ENCODE results near the gene AIP. TPM values are rescaled to one million over a fixed set of nuclear protein-coding genes. Genes with fewer than 3 reads are reported as not detected.

AIP gene
- total RNA-seq, 1 experiment from 2014 or later: 110 TPM

DNA sequence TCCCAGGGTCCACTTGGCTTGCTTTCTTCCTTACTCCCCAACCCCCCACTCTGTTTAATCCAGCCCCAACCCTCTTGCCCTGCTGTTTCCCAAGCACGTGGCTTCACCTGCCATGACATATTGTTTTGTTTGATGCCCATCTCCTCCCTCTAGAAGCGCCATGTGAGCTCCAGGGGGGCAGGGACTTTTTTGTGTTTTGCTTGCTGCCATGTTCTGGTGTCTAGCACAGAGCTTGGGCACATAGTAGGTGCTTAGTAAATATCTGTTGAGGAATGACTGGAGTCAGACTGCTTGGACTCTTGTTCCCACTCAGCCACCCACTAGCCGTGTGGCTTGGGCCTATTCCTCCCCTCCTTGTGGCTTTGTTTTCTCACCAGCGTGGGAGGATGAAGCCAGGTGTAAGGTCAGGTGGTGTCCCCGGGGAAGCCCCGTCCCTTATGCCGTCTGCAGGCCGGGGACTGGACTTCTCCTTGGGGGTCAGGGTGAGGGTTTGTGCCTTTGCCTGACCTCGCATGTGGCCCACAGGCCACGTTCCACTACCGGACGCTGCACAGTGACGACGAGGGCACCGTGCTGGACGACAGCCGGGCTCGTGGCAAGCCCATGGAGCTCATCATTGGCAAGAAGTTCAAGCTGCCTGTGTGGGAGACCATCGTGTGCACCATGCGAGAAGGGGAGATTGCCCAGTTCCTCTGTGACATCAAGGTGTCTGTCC lies 3.8 kb downstream of the AIP start:
- BruUV-seq (replicated peaks): no TSS peak
- CTCF ChIA-PET: no interaction called here
- no peak overlapping the region for H3K27ac Mint-ChIP-seq (ENCODE audit: unreplicated experiment)
- peaks cover 4% of the 10 kb centered on the region; the same call in 1 of the 2 replicates for H3K4me1 ChIP-seq
- H3K9me3 ChIP-seq: no peaks in the 10 kb centered on the region
- H3K27me3 Mint-ChIP-seq (ENCODE audit: insufficient read depth, unreplicated experiment): no peaks in the 10 kb centered on the region
- H3K27me3 ChIP-seq (replicated peaks; ENCODE audit: control insufficient read depth, insufficient read depth, low read length): no peaks in the 10 kb centered on the region
- TF ChIP-seq, protein P1, sequence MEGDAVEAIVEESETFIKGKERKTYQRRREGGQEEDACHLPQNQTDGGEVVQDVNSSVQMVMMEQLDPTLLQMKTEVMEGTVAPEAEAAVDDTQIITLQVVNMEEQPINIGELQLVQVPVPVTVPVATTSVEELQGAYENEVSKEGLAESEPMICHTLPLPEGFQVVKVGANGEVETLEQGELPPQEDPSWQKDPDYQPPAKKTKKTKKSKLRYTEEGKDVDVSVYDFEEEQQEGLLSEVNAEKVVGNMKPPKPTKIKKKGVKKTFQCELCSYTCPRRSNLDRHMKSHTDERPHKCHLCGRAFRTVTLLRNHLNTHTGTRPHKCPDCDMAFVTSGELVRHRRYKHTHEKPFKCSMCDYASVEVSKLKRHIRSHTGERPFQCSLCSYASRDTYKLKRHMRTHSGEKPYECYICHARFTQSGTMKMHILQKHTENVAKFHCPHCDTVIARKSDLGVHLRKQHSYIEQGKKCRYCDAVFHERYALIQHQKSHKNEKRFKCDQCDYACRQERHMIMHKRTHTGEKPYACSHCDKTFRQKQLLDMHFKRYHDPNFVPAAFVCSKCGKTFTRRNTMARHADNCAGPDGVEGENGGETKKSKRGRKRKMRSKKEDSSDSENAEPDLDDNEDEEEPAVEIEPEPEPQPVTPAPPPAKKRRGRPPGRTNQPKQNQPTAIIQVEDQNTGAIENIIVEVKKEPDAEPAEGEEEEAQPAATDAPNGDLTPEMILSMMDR (IDR thresholded peaks at IDR 0.05; ENCODE audit: insufficient read depth in 1 of 2, low read depth in 1 of 2, low read length in 1 of 2, severe bottlenecking in 1 of 2, unreplicated experiment in 1 of 2): no peak
- no peak for DNase-seq
- no peaks in the 10 kb centered on the region for H3K9me3 Mint-ChIP-seq (ENCODE audit: unreplicated experiment)
- POLR2A ChIA-PET: no interaction called here
- H3K4me1 Mint-ChIP-seq (ENCODE audit: low read depth, unreplicated experiment): peaks cover 30% of the 10 kb centered on the region
- intact Hi-C loops (cut with micrococcal nuclease; ENCODE audit: unreplicated experiment): no loop called here
- H3K36me3 Mint-ChIP-seq (ENCODE audit: insufficient read depth, unreplicated experiment): peaks cover 66% of the 10 kb centered on the region
- no peak overlapping the region for H3K4me3 Mint-ChIP-seq (ENCODE audit: unreplicated experiment)
- peaks cover 12% of the 10 kb centered on the region for H3K36me3 ChIP-seq (ENCODE audit: control insufficient read depth, insufficient read depth, low read length)
- H3K4me3 ChIP-seq (ENCODE audit: low read depth, low read length): no peak overlapping the region

GRCh38 chr11:67489203-67489884 lies 6.5 kb downstream of the AIP start:
- no peaks in the 10 kb centered on the region for H3K9me3 Mint-ChIP-seq (ENCODE audit: unreplicated experiment)
- intact Hi-C loops (cut with micrococcal nuclease; ENCODE audit: unreplicated experiment): no loop called here
- peaks cover 14% of the 10 kb centered on the region for H3K36me3 ChIP-seq (ENCODE audit: control insufficient read depth, insufficient read depth, low read length)
- no TSS peak for BruUV-seq (replicated peaks)
- no peak overlapping the region for H3K4me3 Mint-ChIP-seq (ENCODE audit: unreplicated experiment)
- H3K27me3 Mint-ChIP-seq (ENCODE audit: insufficient read depth, unreplicated experiment): no peaks in the 10 kb centered on the region
- ChIA-PET POLR2A (interaction anchor here (0.6 kb wide), 1 partner anchor 97 kb away, joined by 3 read pairs; no protein-coding TSS in a partner anchor), CTCF (interaction anchor here (0.6 kb wide), 1 partner anchor 86 kb away, joined by 5 read pairs; no protein-coding TSS in a partner anchor)
- peaks cover 15% of the 10 kb centered on the region for H3K4me1 Mint-ChIP-seq (ENCODE audit: low read depth, unreplicated experiment)
- no peak overlapping the region for H3K4me3 ChIP-seq (ENCODE audit: low read depth, low read length)
- DNase-seq: no peak
- H3K27ac Mint-ChIP-seq (ENCODE audit: unreplicated experiment): peak overlapping the region; percentile 31
- 0 out of 2 replicates have a peak, but pooled peaks cover 5% of the 10 kb centered on the region for H3K4me1 ChIP-seq
- no peaks in the 10 kb centered on the region for H3K27me3 ChIP-seq (replicated peaks; ENCODE audit: control insufficient read depth, insufficient read depth, low read length)
- H3K9me3 ChIP-seq: no peaks in the 10 kb centered on the region
- peaks cover 64% of the 10 kb centered on the region for H3K36me3 Mint-ChIP-seq (ENCODE audit: insufficient read depth, unreplicated experiment)
- TF ChIP-seq, protein P1 (IDR thresholded peaks at IDR 0.05; ENCODE audit: insufficient read depth in 1 of 2, low read depth in 1 of 2, low read length in 1 of 2, severe bottlenecking in 1 of 2, unreplicated experiment in 1 of 2): no peak

DNA sequence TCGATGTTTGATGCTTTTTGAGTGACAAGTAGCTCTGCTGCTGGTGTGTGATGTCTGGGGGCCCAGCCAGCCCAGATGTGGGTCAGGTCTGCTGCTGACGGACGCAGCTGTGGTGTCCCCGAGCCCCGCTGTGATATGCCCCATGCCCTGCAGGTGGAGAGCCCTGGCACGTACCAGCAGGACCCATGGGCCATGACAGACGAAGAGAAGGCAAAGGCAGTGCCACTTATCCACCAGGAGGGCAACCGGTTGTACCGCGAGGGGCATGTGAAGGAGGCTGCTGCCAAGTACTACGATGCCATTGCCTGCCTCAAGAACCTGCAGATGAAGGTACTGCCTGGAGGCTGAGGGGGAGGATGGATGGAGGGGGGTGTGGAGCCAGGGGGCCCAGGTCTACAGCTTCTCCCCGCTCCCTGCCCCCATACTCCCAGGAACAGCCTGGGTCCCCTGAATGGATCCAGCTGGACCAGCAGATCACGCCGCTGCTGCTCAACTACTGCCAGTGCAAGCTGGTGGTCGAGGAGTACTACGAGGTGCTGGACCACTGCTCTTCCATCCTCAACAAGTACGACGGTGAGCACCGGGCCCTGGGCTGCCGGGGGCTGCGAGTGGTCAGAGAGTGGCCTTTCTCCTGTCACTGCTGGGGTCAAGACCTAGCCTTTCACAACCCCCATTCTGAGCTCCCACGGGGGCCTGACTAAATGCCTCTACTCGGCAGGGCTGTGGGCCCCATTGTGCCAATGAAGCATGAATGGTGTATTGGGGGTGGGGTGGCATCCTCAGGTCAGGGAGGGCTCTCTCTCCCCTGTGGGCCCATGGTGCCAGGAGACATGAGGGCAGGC lies 7.3 kb downstream of the AIP start:
- ChIA-PET POLR2A (interaction anchor here (0.6 kb wide), 1 partner anchor 98 kb away, joined by 3 read pairs; no protein-coding TSS in a partner anchor), CTCF (no interaction called here)
- BruUV-seq (replicated peaks): TSS peak; percentile 52
- TF ChIP-seq, protein P1 (IDR thresholded peaks at IDR 0.05; ENCODE audit: insufficient read depth in 1 of 2, low read depth in 1 of 2, low read length in 1 of 2, severe bottlenecking in 1 of 2, unreplicated experiment in 1 of 2): no peak
- Histone ChIP-seq H3K4me3 (ENCODE audit: low read depth, low read length) (no peak overlapping the region), H3K9me3 (no peaks in the 10 kb centered on the region), H3K4me1 (0 out of 2 replicates have a peak, but pooled peaks cover 5% of the 10 kb centered on the region), H3K27me3 (replicated peaks; ENCODE audit: control insufficient read depth, insufficient read depth, low read length) (no peaks in the 10 kb centered on the region), H3K36me3 (ENCODE audit: control insufficient read depth, insufficient read depth, low read length) (peaks cover 12% of the 10 kb centered on the region)
- H3K4me3 Mint-ChIP-seq (ENCODE audit: unreplicated experiment): no peak overlapping the region
- peaks cover 7% of the 10 kb centered on the region for H3K4me1 Mint-ChIP-seq (ENCODE audit: low read depth, unreplicated experiment)
- no peaks in the 10 kb centered on the region for H3K9me3 Mint-ChIP-seq (ENCODE audit: unreplicated experiment)
- intact Hi-C loops (cut with micrococcal nuclease; ENCODE audit: unreplicated experiment): no loop called here
- peak overlapping the region; percentile 31 for H3K27ac Mint-ChIP-seq (ENCODE audit: unreplicated experiment)
- peak in 1 of 2 experiments; percentile 51 for DNase-seq
- H3K36me3 Mint-ChIP-seq (ENCODE audit: insufficient read depth, unreplicated experiment): peaks cover 63% of the 10 kb centered on the region
- no peaks in the 10 kb centered on the region for H3K27me3 Mint-ChIP-seq (ENCODE audit: insufficient read depth, unreplicated experiment)
